Fibroblast of the aortic adventitia (primary cell): ENCODE measurements around the gene C2orf78. TPM values are rescaled to one million over a fixed set of nuclear protein-coding genes. Genes with fewer than 3 reads are reported as not detected.

Experiments used
- DNase-seq: peaks from one replicate; pipeline ENCODE4 v3.0.0-alpha.2; 2010; ENCODE audit warnings: low read depth
- H3K4me3 ChIP-seq: 2 replicates; pipeline ENCODE4 v1.5.1; 2011; ENCODE audit warnings: low read depth, mild to moderate bottlenecking, control low read depth, low read length, moderate library complexity
- CTCF ChIP-seq: IDR thresholded peaks from 2 replicates; pipeline ENCODE4 v1.5.1; 2011; ENCODE audit warnings: mild to moderate bottlenecking, low read length, control low read depth, inconsistent platforms; ENCODE audit not compliant: insufficient read depth
- total RNA-seq: library from RNA; depleted of rRNA; stranded (reverse); fragments of >200 nt; gene quantifications from 2 replicates; pipeline ENCODE4 v1.2.3, GENCODE V29; 2012; ENCODE audit warnings: low replicate concordance

C2orf78 gene
- total RNA-seq, 1 donor: not detected

- no peak overlapping the region for H3K4me3 ChIP-seq
- no peak for TF ChIP-seq CTCF
- no peak for DNase-seq
These were observed 79.0 kb downstream of the C2orf78 start for GRCh38 chr2:73862987-73863386.

Other genes starting within 250 kb of the C2orf78 start
- gene NAT8, start 141.8 kb upstream of the C2orf78 start, total RNA-seq: not detected in 2 replicates
- gene TPRKB, start 46.8 kb upstream of the C2orf78 start, total RNA-seq: 8.3 and 54.8 TPM in 2 replicates
- gene DUSP11, start 4.1 kb upstream of the C2orf78 start, total RNA-seq: 28.0 and 49.0 TPM in 2 replicates
- 9.6 and 34.2 TPM in 2 replicates for gene STAMBP, start 44.8 kb downstream of the C2orf78 start, total RNA-seq
- gene ACTG2, start 108.8 kb downstream of the C2orf78 start, total RNA-seq: 2.4 TPM in 1 of 2 replicates, not detected in the other
- 15.3 and 57.7 TPM in 2 replicates for gene DGUOK, start 142.7 kb downstream of the C2orf78 start, total RNA-seq
- 2.4 and 6.1 TPM in 2 replicates for gene TET3, start 200.7 kb downstream of the C2orf78 start, total RNA-seq